GM12878 (cell line): Measurements from ENCODE around the gene HUNK. TPM values are rescaled to one million over a fixed set of nuclear protein-coding genes. Genes with fewer than 3 reads are reported as not detected.

ENCODE experiments used
- ATAC-seq: fragments of 200-7000 bp; cut with Tn5 transposase; 3 replicates; pipeline ENCODE4 v1.9.1; 2020; ENCODE audit warnings: mild to moderate bottlenecking, moderate library complexity
- BruUV-seq: library from RNA; stranded (reverse); fragments of 400-500 nt; replicated peaks from 2 replicates; lab custom pipeline; 2021; lab: Mats Ljungman, UMichigan
- CTCF ChIA-PET: fragments of 300-600 bp; sonication (Branson Sonifier 250); formaldehyde crosslinking; extraction: SDS; loops from one replicate; lab custom pipeline; 2021; ENCODE audit warnings: inconsistent platforms; lab: Yijun Ruan, JAX
- POLR2A ChIA-PET: fragments of 350-600 bp; formaldehyde crosslinking; extraction: SDS; loops from one replicate; lab custom pipeline; 2021; ENCODE audit warnings: inconsistent platforms; lab: Charles Lee
- RAD21 ChIA-PET: fragments of 300-600 bp; sonication (Branson Sonifier 250); formaldehyde crosslinking; loops from one replicate; lab custom pipeline; 2023; ENCODE audit warnings: antibody characterized with exemption; ENCODE audit not compliant: unreplicated experiment; lab: Charles Lee
- SMC1A ChIA-PET: fragments of 300-600 bp; sonication (Branson Sonifier 250); formaldehyde crosslinking; loops from one replicate; lab custom pipeline; 2023; ENCODE audit not compliant: unreplicated experiment, uncharacterized antibody; lab: Charles Lee
- DNase-seq: peaks from one replicate; pipeline ENCODE4 v3.0.0-alpha.2; 2011; ENCODE audit warnings: low read depth, low spot score
- FAIRE-seq: peaks from 3 replicates; lab custom pipeline; 2011; peaks lifted over from hg19 to GRCh38; lab: Jason Lieb, UNC
- H2AFZ ChIP-seq: 2 replicates; pipeline ENCODE4 v1.6.0; 2011; ENCODE audit warnings: low read depth, low read length, control low read depth; ENCODE audit not compliant: control insufficient read depth
- H3K27ac ChIP-seq: 2 replicates; pipeline ENCODE4 v1.5.1; 2011; ENCODE audit warnings: control low read depth; ENCODE audit not compliant: control insufficient read depth, insufficient read depth
- H3K27me3 ChIP-seq, 2 experiments: replicated peaks in 1 of 2; 2 replicates each; pipeline versions ENCODE4 v1.6.0 to v1.6.1; 2011; ENCODE audit warnings: low read length in 1 of 2; ENCODE audit not compliant: control insufficient read depth in 2 of 2, insufficient read depth in 2 of 2
- H3K36me3 ChIP-seq, 2 experiments: 2 replicates each; pipeline ENCODE4 v1.5.1; 2011; ENCODE audit warnings: low read length in 1 of 2; ENCODE audit not compliant: control insufficient read depth in 2 of 2, insufficient read depth in 2 of 2
- H3K4me1 ChIP-seq: 2 replicates; pipeline ENCODE4 v1.6.1; 2011; ENCODE audit warnings: mild to moderate bottlenecking, low read length, moderate library complexity, mixed read lengths; ENCODE audit not compliant: control insufficient read depth, insufficient read depth
- H3K4me2 ChIP-seq: 2 replicates; pipeline ENCODE4 v1.6.0; 2011; ENCODE audit warnings: control low read depth; ENCODE audit not compliant: control insufficient read depth, insufficient read depth
- H3K4me3 ChIP-seq: fragments of 200-600 bp; sonication (generic); 2 replicates; pipeline ENCODE4 v1.5.1; 2016
- H3K79me2 ChIP-seq: 2 replicates; pipeline ENCODE4 v1.6.0; 2011; ENCODE audit warnings: low read length; ENCODE audit not compliant: control insufficient read depth, insufficient read depth
- H3K9ac ChIP-seq: 2 replicates; pipeline ENCODE4 v1.8.0; 2011; ENCODE audit warnings: low read length, control low read depth, mixed read lengths; ENCODE audit not compliant: control insufficient read depth, insufficient read depth
- H3K9me3 ChIP-seq: replicated peaks from 3 replicates; pipeline ENCODE4 v1.5.1; 2011; ENCODE audit warnings: mild to moderate bottlenecking, low read length; ENCODE audit not compliant: control insufficient read depth, insufficient read depth
- H4K20me1 ChIP-seq: 2 replicates; pipeline ENCODE4 v1.6.0; 2011; ENCODE audit not compliant: control insufficient read depth, insufficient read depth
- CHD1 ChIP-seq: IDR thresholded peaks from 2 replicates; pipeline ENCODE4 v1.6.1; 2012; ENCODE audit warnings: low read depth, low read length, improper control_type of control experiment
- EGR1 ChIP-seq, 2 experiments: IDR thresholded peaks; 1 replicate in 1 of 2; 2 replicates in 1 of 2; pipeline ENCODE4 v1.6.1; 2011 to 2012; ENCODE audit warnings: low read depth in 2 of 2, low read length in 2 of 2, borderline replicate concordance in 1 of 2, mild to moderate bottlenecking in 1 of 2, moderate library complexity in 1 of 2
- ETV6 ChIP-seq, 2 experiments: fragments of 450-650 bp in 1 of 2; IDR thresholded peaks in 1 of 2; conservative IDR thresholded peaks in 1 of 2; 2 replicates each; pipeline ENCODE4 v1.6.1; 2014; ENCODE audit warnings: antibody characterized with exemption in 1 of 2, borderline replicate concordance in 1 of 2, low read depth in 1 of 2, mild to moderate bottlenecking in 1 of 2, moderate library complexity in 1 of 2
- IKZF1 ChIP-seq: fragments of 450-650 bp; conservative IDR thresholded peaks from 2 replicates; pipeline ENCODE4 v1.6.1; 2017; ENCODE audit warnings: antibody characterized with exemption, mild to moderate bottlenecking
- MEF2A ChIP-seq: IDR thresholded peaks from 2 replicates; pipeline ENCODE4 v1.6.1; 2011; ENCODE audit warnings: low read depth, mild to moderate bottlenecking, low read length, moderate library complexity; ENCODE audit not compliant: insufficient read depth
- MYB ChIP-seq: fragments of 150-350 bp; IDR thresholded peaks from 2 replicates; pipeline ENCODE4 v1.6.1; 2014; ENCODE audit warnings: mild to moderate bottlenecking, low read depth, low read length, borderline replicate concordance
- NRF1 ChIP-seq: conservative IDR thresholded peaks from 2 replicates; pipeline ENCODE4 v1.6.1; 2011; ENCODE audit warnings: mild to moderate bottlenecking, low read depth, low read length, improper control_type of control experiment
- SMC3 ChIP-seq: IDR thresholded peaks from 2 replicates; pipeline ENCODE4 v1.6.1; 2011; ENCODE audit warnings: low read length, improper control_type of control experiment, borderline replicate concordance
- SRF ChIP-seq, 2 experiments: IDR thresholded peaks; 2 replicates each; pipeline ENCODE4 v1.6.1; 2011; ENCODE audit warnings: low read depth in 2 of 2, low read length in 2 of 2, mild to moderate bottlenecking in 1 of 2, moderate library complexity in 1 of 2
- WGBS: methylation state at CpG from one replicate; pipeline ENCODE4 v1.1.6; 2016; ENCODE audit warnings: low lambda C conversion rate; ENCODE audit not compliant: insufficient replicate concordance, insufficient coverage; ENCODE audit errors: missing lambda C conversion rate; 5-methylcytosine and 5-hydroxymethylcytosine counted together
- in situ Hi-C: fragments of 300-500 bp; cut with MboI; formaldehyde crosslinking; loops from 9 replicates; pipeline ENCODE4 v1.14.3; 2018; ENCODE audit warnings: mixed read lengths
- intact Hi-C: fragments of 100-400 bp; cut with micrococcal nuclease; formaldehyde crosslinking; loops from one replicate; pipeline ENCODE4 v1.14.2; 2022; ENCODE audit not compliant: unreplicated experiment
- polyA plus RNA-seq, 11 experiments: library from polyadenylated mRNA; depleted of rRNA in 4 of 11; unstranded in 6 of 11; stranded (reverse) in 5 of 11; fragments of >200 nt; fragmentation: Nextera tagmentation in 4 of 11; fragmentation: Illumina TruSeq in 1 of 11; extraction: Ambion mirVana in 4 of 11; extraction: Trizol in 1 of 11; gene quantifications; 1 replicate in 1 of 11; 2 replicates in 10 of 11; pipeline versions ENCODE4 v1.2.1 to v1.2.3, GENCODE V29; 2011 to 2016; ENCODE audit warnings: inconsistent platforms in 2 of 11, missing spikeins in 2 of 11, low read depth in 1 of 11
- total RNA-seq, 4 experiments: library from RNA; depleted of rRNA in 3 of 4; stranded (reverse); fragments of >200 nt in 3 of 4; fragmentation: Illumina TruSeq in 1 of 4; extraction: Trizol in 1 of 4; gene quantifications; 2 replicates each; pipeline versions ENCODE4 v1.2.1 to v1.2.3, GENCODE V29; 2013 to 2021
- TF ChIP-seq, protein P1 (sequence below): fragments of 450-650 bp; IDR thresholded peaks from 2 replicates; pipeline ENCODE4 v1.6.1; 2016; ENCODE audit warnings: mild to moderate bottlenecking

Gene HUNK
- total and polyA plus RNA-seq, 10 of the 15 experiments (the other 5 are each of a cell fraction or from before 2014, with no cell fraction given): under 0.01 to 0.14 (median 0.03) TPM; not detected in 7

GRCh38 chr21:31921079-31921478 is 48.3 kb downstream of the HUNK start:
- ChIA-PET CTCF (no interaction called here), SMC1A (no interaction called here), RAD21 (no interaction called here), POLR2A (no interaction called here)
- DNase-seq (no peak), FAIRE-seq (no peak), ATAC-seq (no peak)
- no peaks in the 10 kb centered on the region for H3K79me2 ChIP-seq
- intact Hi-C loops (no loop called here), in situ Hi-C loops (no loop called here)
- no peaks in the 10 kb centered on the region; a peak in 1 of 4 replicates for H3K27me3 ChIP-seq
- no TSS peak for BruUV-seq
- no peaks in the 10 kb centered on the region for H3K9me3 ChIP-seq
- no peak for TF ChIP-seq ETV6 (conservative IDR thresholded peaks at IDR 0.05 in 1 of 2, IDR thresholded peaks at IDR 0.05 in 1 of 2; ENCODE audit: borderline replicate concordance in 1 of 2, low read depth in 1 of 2)
- no peak for TF ChIP-seq NRF1
- TF ChIP-seq SRF (IDR thresholded peaks at IDR 0.05; ENCODE audit: low read depth in 2 of 2, low read length in 2 of 2): no peak
- TF ChIP-seq CHD1: no peak
- TF ChIP-seq MEF2A: no peak
- no peak for TF ChIP-seq MYB
- no peak for TF ChIP-seq SMC3
- TF ChIP-seq IKZF1: no peak
- no peak for TF ChIP-seq EGR1 (IDR thresholded peaks at IDR 0.05; ENCODE audit: borderline replicate concordance in 1 of 2, low read depth in 2 of 2, low read length in 2 of 2)
- TF ChIP-seq, protein P1, sequence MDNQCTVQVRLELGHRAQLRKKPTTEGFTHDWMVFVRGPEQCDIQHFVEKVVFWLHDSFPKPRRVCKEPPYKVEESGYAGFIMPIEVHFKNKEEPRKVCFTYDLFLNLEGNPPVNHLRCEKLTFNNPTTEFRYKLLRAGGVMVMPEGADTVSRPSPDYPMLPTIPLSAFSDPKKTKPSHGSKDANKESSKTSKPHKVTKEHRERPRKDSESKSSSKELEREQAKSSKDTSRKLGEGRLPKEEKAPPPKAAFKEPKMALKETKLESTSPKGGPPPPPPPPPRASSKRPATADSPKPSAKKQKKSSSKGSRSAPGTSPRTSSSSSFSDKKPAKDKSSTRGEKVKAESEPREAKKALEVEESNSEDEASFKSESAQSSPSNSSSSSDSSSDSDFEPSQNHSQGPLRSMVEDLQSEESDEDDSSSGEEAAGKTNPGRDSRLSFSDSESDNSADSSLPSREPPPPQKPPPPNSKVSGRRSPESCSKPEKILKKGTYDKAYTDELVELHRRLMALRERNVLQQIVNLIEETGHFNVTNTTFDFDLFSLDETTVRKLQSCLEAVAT: no peak
- H4K20me1 ChIP-seq: no peaks in the 10 kb centered on the region
- 13% methylated on average over 5 of the region's 6 CpGs for WGBS
- no peak overlapping the region for H3K4me3 ChIP-seq
- no peak overlapping the region for H2AFZ ChIP-seq
- no peak overlapping the region for H3K4me2 ChIP-seq
- H3K4me1 ChIP-seq: no peaks in the 10 kb centered on the region
- H3K27ac ChIP-seq: no peak overlapping the region
- no peak overlapping the region for H3K9ac ChIP-seq
- H3K36me3 ChIP-seq: no peaks in the 10 kb centered on the region
